Thyroid gland (tissue), 4 donors: ENCODE results near the gene TSHZ1.

Experiments
- POLR2A ChIP-seq, 2 donors: fragments of 450-650 bp; IDR thresholded peaks; one replicate each; pipeline ENCODE4 v1.6.1; 2017; ENCODE audit warnings: antibody characterized with exemption in 2 of 2, mild to moderate bottlenecking in 2 of 2, moderate library complexity in 1 of 2
- TF ChIP-seq, protein P1 (sequence below), 6 experiments: fragments of 200-600 bp in 3 of 6; fragments of 450-650 bp in 3 of 6; sonication (generic) in 3 of 6; IDR thresholded peaks; one replicate each; pipeline ENCODE4 v1.5.1; 2016 to 2019; ENCODE audit warnings: antibody characterized with exemption in 6 of 6, mild to moderate bottlenecking in 2 of 6, inconsistent platforms in 1 of 6, moderate library complexity in 1 of 6

DNA sequence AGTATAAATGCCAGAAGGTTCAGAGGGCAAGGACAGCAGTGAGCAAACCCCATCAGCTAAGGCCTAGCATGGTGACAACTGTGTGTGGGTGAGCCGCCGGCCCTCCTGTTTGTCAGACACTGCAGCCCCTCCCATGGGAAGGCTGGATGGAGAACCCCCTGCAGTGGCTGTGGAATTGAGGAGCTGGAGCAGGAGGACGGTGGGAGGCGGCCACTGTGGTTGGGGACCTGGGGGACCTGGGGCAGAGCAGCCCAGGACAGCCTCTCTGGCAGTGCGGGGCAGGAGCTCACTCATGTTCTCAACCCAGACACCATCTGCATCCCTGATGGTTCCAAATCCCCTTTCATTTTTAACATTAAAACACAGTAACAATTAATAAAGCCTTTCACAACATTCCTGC lies 68.8 kb downstream of the TSHZ1 start:
- TF ChIP-seq, protein P1, sequence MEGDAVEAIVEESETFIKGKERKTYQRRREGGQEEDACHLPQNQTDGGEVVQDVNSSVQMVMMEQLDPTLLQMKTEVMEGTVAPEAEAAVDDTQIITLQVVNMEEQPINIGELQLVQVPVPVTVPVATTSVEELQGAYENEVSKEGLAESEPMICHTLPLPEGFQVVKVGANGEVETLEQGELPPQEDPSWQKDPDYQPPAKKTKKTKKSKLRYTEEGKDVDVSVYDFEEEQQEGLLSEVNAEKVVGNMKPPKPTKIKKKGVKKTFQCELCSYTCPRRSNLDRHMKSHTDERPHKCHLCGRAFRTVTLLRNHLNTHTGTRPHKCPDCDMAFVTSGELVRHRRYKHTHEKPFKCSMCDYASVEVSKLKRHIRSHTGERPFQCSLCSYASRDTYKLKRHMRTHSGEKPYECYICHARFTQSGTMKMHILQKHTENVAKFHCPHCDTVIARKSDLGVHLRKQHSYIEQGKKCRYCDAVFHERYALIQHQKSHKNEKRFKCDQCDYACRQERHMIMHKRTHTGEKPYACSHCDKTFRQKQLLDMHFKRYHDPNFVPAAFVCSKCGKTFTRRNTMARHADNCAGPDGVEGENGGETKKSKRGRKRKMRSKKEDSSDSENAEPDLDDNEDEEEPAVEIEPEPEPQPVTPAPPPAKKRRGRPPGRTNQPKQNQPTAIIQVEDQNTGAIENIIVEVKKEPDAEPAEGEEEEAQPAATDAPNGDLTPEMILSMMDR (IDR thresholded peaks at IDR 0.05): no peak
- no peak for TF ChIP-seq POLR2A (IDR thresholded peaks at IDR 0.05)
